Mesodermal cell (in vitro differentiated cells): ENCODE measurements around the gene BCR.
A peak's percentile ranks its signal among the peaks of the same experiment; 100 is the strongest.

ENCODE experiments used
- H3K27ac ChIP-seq: 2 replicates; pipeline ENCODE4 v1.7.0; 2013; ENCODE audit warnings: mild to moderate bottlenecking, low read depth, low read length, moderate library complexity; ENCODE audit not compliant: severe bottlenecking
- H3K36me3 ChIP-seq: 2 replicates; pipeline ENCODE4 v1.7.1; 2013; ENCODE audit warnings: mild to moderate bottlenecking, low read length, moderate library complexity; ENCODE audit not compliant: control insufficient read depth, insufficient read depth
- H3K4me1 ChIP-seq: one replicate; pipeline ENCODE4 v1.7.1; 2013; ENCODE audit warnings: mild to moderate bottlenecking, low read length; ENCODE audit not compliant: insufficient read depth, control insufficient read depth, poor library complexity, severe bottlenecking
- H3K4me3 ChIP-seq: 2 replicates; pipeline ENCODE4 v1.7.0; 2013; ENCODE audit warnings: low read length, control low read depth, mild to moderate bottlenecking; ENCODE audit not compliant: insufficient read depth, poor library complexity, severe bottlenecking; ENCODE audit errors: extremely low read depth
- H3K9me3 ChIP-seq: 2 replicates; pipeline ENCODE4 v1.7.1; 2013; ENCODE audit warnings: mild to moderate bottlenecking, low read length, moderate library complexity; ENCODE audit not compliant: control insufficient read depth
- WGBS, 2 experiments: methylation state at CpG; one replicate each; pipeline ENCODE4 v1.1.5; 2013; ENCODE audit warnings: missing lambda C conversion rate in 2 of 2; ENCODE audit not compliant: insufficient coverage in 2 of 2; 5-methylcytosine and 5-hydroxymethylcytosine counted together

Gene BCR

GRCh38 chr22:23233752-23234408 is 53.6 kb downstream of the BCR start:
- no peak overlapping the region for H3K27ac ChIP-seq
- peaks cover 7% of the 10 kb centered on the region for H3K9me3 ChIP-seq
- H3K36me3 ChIP-seq: peaks cover 11% of the 10 kb centered on the region
- no peak overlapping the region for H3K4me3 ChIP-seq
- WGBS, 2 experiments: 92 to 97% methylated on average over 7 to 8 of the region's 10 CpGs
- H3K4me1 ChIP-seq: peaks cover 14% of the 10 kb centered on the region

- H3K36me3 ChIP-seq: peaks cover 15% of the 10 kb centered on the region
- 95 to 99% methylated on average over 16 of the region's 19 CpGs for WGBS, 2 experiments
- H3K9me3 ChIP-seq: peaks cover 6% of the 10 kb centered on the region
- H3K27ac ChIP-seq: no peak overlapping the region
- peaks cover 14% of the 10 kb centered on the region for H3K4me1 ChIP-seq
- no peak overlapping the region for H3K4me3 ChIP-seq
Observed at GRCh38 chr22:23234409-23235161, 54.3 kb downstream of the BCR start.

- H3K4me1 ChIP-seq: peaks cover 14% of the 10 kb centered on the region
- H3K27ac ChIP-seq: no peak overlapping the region
- peaks cover 6% of the 10 kb centered on the region for H3K9me3 ChIP-seq
- WGBS, 2 experiments: 93% methylated on average over 3 of the region's 3 CpGs
- peaks cover 16% of the 10 kb centered on the region for H3K36me3 ChIP-seq
- no peak overlapping the region for H3K4me3 ChIP-seq
Observed at GRCh38 chr22:23235425-23235824, 55.1 kb downstream of the BCR start.

GRCh38 chr22:23236026-23236425 is 55.7 kb downstream of the BCR start:
- Histone ChIP-seq H3K9me3 (peaks cover 6% of the 10 kb centered on the region), H3K4me3 (no peak overlapping the region), H3K4me1 (peaks cover 15% of the 10 kb centered on the region), H3K27ac (no peak overlapping the region), H3K36me3 (peaks cover 16% of the 10 kb centered on the region)
- 81 to 90% methylated on average over 2 to 3 of the region's 3 CpGs for WGBS, 2 experiments

GRCh38 chr22:23236440-23237184 is 56.3 kb downstream of the BCR start:
- WGBS, 2 experiments: 82 to 88% methylated on average over 9 to 11 of the region's 14 CpGs
- Histone ChIP-seq H3K4me1 (peaks cover 17% of the 10 kb centered on the region), H3K9me3 (peaks cover 6% of the 10 kb centered on the region), H3K4me3 (no peak overlapping the region), H3K27ac (no peak overlapping the region), H3K36me3 (peaks cover 16% of the 10 kb centered on the region)

GRCh38 chr22:23237201-23237798 is 57.0 kb downstream of the BCR start:
- H3K27ac ChIP-seq: no peak overlapping the region
- WGBS, 2 experiments: 65% methylated on average over 10 to 16 of the region's 16 CpGs
- peaks cover 16% of the 10 kb centered on the region for H3K36me3 ChIP-seq
- H3K9me3 ChIP-seq: peaks cover 6% of the 10 kb centered on the region
- peaks cover 23% of the 10 kb centered on the region for H3K4me1 ChIP-seq
- H3K4me3 ChIP-seq: no peak overlapping the region

- H3K4me1 ChIP-seq: peaks cover 27% of the 10 kb centered on the region
- H3K9me3 ChIP-seq: peaks cover 6% of the 10 kb centered on the region
- H3K4me3 ChIP-seq: no peak overlapping the region
- peaks cover 16% of the 10 kb centered on the region for H3K36me3 ChIP-seq
- WGBS, 2 experiments: 93% methylated on average over 9 to 10 of the region's 10 CpGs
- H3K27ac ChIP-seq: no peak overlapping the region
Observed at GRCh38 chr22:23237841-23238240, 57.5 kb downstream of the BCR start.

GRCh38 chr22:23238707-23239106 is 58.4 kb downstream of the BCR start:
- H3K36me3 ChIP-seq: peaks cover 16% of the 10 kb centered on the region
- H3K4me1 ChIP-seq: peaks cover 31% of the 10 kb centered on the region
- peaks cover 6% of the 10 kb centered on the region for H3K9me3 ChIP-seq
- no peak overlapping the region for H3K27ac ChIP-seq
- 97 to 98% methylated on average over 5 to 6 of the region's 9 CpGs for WGBS, 2 experiments
- no peak overlapping the region for H3K4me3 ChIP-seq

GRCh38 chr22:23239429-23239828 is 59.1 kb downstream of the BCR start:
- Histone ChIP-seq H3K4me1 (peaks cover 39% of the 10 kb centered on the region), H3K4me3 (no peak overlapping the region), H3K9me3 (peaks cover 6% of the 10 kb centered on the region), H3K27ac (no peak overlapping the region), H3K36me3 (peaks cover 16% of the 10 kb centered on the region)
- no CpG with 5 or more reads among the region's 2 CpGs for WGBS, 2 experiments

- Histone ChIP-seq H3K4me3 (no peak overlapping the region), H3K36me3 (peaks cover 13% of the 10 kb centered on the region), H3K4me1 (peaks cover 50% of the 10 kb centered on the region), H3K27ac (peak overlapping the region; percentile 97), H3K9me3 (no peaks in the 10 kb centered on the region)
- WGBS, 2 experiments: 72 to 73% methylated on average over 8 of the region's 13 CpGs
Observed at GRCh38 chr22:23240639-23241389, 60.5 kb downstream of the BCR start.
